Tibial nerve (tissue), 3 donors: Measurements from ENCODE around the gene GREM1.

Experiments used
- CTCF ChIP-seq, 5 experiments: fragments of 200-600 bp in 3 of 5; fragments of 450-650 bp in 2 of 5; sonication (generic) in 3 of 5; IDR thresholded peaks; one replicate each; pipeline ENCODE4 v1.5.1; 2016 to 2019; ENCODE audit warnings: antibody characterized with exemption in 5 of 5, mild to moderate bottlenecking in 3 of 5, moderate library complexity in 2 of 5
- POLR2A ChIP-seq, 2 donors: fragments of 450-650 bp; IDR thresholded peaks; one replicate each; pipeline ENCODE4 v1.6.1; 2017; ENCODE audit warnings: antibody characterized with exemption in 2 of 2, mild to moderate bottlenecking in 2 of 2, moderate library complexity in 2 of 2

GRCh38 chr15:32739522-32740063 is 21.8 kb downstream of the GREM1 start:
- TF ChIP-seq CTCF (IDR thresholded peaks at IDR 0.05) = no peak
- no peak for TF ChIP-seq POLR2A (IDR thresholded peaks at IDR 0.05)
